ENCODE measurements around the gene MRPS5.

- no peak for TF ChIP-seq REST (IDR thresholded peaks at IDR 0.05; ENCODE audit: insufficient read depth in 1 of 2, low read depth in 2 of 2, low read length in 2 of 2)
- TF ChIP-seq POLR2AphosphoS5 (IDR thresholded peaks at IDR 0.05; ENCODE audit: low read depth, low read length) = no peak
- TF ChIP-seq TAF1 (IDR thresholded peaks at IDR 0.05; ENCODE audit: borderline replicate concordance, insufficient read depth, low read length) = no peak
- TF ChIP-seq SIN3A (IDR thresholded peaks at IDR 0.05; ENCODE audit: borderline replicate concordance, insufficient read depth, low read length) = no peak
- no peak for TF ChIP-seq FOXP2 (optimal IDR thresholded peaks at IDR 0.05; ENCODE audit: borderline replicate concordance, extremely low read depth, extremely low read length, insufficient read depth)
Measured at GRCh38 chr2:95071856-95072255, 49.8 kb downstream of the MRPS5 start.
